A375 (cell line): ENCODE measurements around the gene ATG16L2. TPM values are rescaled to one million over a fixed set of nuclear protein-coding genes. Genes with fewer than 3 reads are reported as not detected.

Experiments
- small RNA-seq: library from RNA; depleted of rRNA; stranded (forward); fragments of <200 nt; gene quantifications from one replicate; pipeline ENCODE3, GENCODE V24; 2014
- total RNA-seq: library from RNA; depleted of rRNA; stranded (reverse); fragments of >200 nt; shearing (Covaris generic); gene quantifications from 2 replicates; pipeline ENCODE4 v1.2.3, GENCODE V29; 2014; rRNA removed

The ATG16L2 gene, protein sequence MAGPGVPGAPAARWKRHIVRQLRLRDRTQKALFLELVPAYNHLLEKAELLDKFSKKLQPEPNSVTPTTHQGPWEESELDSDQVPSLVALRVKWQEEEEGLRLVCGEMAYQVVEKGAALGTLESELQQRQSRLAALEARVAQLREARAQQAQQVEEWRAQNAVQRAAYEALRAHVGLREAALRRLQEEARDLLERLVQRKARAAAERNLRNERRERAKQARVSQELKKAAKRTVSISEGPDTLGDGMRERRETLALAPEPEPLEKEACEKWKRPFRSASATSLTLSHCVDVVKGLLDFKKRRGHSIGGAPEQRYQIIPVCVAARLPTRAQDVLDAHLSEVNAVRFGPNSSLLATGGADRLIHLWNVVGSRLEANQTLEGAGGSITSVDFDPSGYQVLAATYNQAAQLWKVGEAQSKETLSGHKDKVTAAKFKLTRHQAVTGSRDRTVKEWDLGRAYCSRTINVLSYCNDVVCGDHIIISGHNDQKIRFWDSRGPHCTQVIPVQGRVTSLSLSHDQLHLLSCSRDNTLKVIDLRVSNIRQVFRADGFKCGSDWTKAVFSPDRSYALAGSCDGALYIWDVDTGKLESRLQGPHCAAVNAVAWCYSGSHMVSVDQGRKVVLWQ
- total RNA-seq: 9.2 and 11.2 TPM in 2 replicates

DNA sequence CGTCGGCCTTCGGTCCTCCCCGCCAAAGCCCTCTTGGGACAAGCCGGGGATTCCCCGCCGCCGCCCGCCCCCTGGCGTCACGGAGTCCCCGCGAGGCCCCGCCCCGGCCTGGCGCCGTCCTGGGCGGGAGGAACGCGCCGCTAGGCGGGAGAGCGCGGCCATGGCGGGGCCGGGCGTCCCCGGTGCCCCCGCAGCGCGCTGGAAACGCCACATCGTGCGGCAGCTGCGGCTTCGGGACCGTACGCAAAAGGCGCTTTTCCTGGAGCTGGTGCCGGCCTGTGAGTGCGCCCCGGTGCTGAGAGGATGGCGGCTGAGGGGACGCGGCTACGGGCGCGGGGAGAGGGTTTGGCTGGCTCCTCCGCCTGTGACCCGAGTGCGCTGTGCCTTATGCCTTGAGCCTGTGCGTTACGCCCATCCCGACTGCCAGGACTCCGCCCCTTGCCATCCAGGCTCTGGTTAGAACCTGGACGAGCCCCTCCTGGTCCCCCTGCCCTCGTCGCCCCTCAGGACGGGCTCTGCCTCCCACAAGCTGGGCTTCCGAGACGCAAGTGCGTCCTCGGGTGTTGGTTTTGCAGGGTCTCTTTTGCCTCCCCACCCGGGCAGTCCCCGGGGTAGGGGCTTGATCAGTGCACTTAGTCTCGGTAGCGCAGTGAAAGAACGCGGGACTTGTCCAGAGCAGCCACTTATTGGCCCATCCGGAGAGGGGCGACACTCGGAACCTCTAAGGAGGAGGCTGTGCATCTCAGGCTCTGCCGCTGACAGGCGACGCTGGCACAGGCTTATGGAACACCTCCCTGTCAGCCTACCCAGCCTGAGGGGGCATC lies at the start of gene ATG16L2:
Gene ATG16L2 (plus strand): TSS at position 126 of the 824 bp plus-strand sequence. CDS start 35 bp downstream, at position 161.

DNA sequence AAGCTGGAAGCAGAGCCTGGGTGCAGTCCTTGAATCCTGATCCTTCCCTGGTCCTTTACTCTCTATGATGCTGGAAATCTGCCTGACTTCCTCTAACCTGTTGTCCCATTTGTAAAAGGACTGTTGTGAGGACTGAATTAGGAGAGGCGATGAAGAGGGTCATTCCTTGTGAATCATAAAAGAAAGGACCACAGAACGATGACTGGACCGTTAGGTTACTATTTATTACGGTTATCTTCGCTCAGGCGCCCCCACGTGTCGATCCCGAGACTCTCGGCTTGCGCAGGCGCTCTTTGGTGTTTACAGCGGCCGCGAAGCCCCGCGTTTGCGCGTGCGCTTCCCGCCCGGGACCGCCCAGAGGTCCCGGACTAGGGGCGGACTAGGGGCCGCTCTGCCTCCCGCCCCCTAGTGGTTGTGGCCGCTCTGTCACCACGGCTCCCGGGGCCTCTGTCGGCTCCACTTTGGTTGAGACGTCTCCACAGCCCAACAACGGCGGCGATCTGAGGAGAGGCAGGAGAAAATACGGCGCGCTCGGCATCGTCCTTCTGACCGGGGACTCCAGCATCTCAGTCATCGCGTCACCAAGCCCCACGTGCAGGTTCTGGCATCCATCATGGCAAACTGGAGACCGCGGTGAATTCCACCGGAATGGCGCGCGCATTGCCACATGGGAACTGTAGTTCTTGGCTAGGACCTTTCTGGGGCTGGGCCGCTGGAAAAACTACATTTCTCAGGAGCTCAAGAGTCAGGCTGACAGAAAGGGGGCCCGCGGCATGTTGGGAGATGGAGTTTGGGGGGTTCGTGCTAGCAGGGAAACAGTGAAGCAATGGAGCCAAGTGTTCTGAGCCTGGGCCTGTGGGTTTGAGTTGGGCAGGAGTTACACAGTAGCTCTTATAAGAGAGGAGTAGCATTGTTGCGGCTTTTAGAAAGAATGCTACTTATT lies 20.5 kb upstream of the ATG16L2 start, which contains the start of gene STARD10:
Gene STARD10 (minus strand): TSS at position 623 of the 943 bp plus-strand sequence. CDS start 12,866 bp downstream, outside the sequence.

Small RNAs within 50 kb of the gene (small RNA-seq; reads per million reads assigned to genes)
- not detected for gene MIR4692
- not detected for gene RF00019
- not detected for gene RNU6-672P

Other genes with a start within 250 kb of the ATG16L2 start
- 1.5 and 6.6 TPM in 2 replicates for gene PDE2A, start 140.0 kb upstream of the ATG16L2 start, total RNA-seq
- 54.8 and 55.5 TPM in 2 replicates for gene ARAP1, start 62.0 kb upstream of the ATG16L2 start, total RNA-seq
- gene STARD10, start 20.4 kb upstream of the ATG16L2 start, total RNA-seq: 13.7 and 16.2 TPM in 2 replicates